ENCODE results near the gene SFSWAP.

DNA sequence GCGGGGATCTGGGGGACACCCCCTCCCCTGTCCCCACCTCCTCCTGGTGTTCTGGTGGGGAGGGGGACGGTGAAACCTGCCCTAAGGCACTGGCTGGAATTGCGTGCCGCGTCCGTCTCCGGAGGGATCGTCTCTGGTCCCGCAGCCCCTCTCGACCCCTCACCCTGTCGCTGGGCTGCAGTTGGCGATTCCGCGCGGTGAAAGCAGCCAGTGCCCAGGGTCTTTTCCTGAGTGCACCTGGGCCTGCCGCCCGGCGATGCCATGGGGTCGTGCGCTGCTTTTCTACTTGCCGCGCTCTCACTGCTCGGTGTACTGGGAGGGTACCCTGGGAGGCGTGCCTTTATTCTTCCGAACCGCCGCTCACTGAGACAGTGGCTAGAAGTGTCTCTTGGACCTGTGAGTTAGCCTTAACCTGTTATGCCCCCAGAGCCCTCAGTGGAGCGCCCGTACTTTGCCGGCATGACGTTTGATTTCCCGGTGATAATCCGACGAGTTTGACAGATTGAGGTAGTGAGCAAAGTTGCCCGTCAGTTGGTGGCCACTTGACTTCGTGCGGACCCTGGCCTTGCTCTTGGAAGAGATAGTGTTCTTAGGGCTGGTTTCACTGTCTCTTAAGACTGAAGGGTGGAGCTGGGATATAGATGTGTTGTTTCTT, 788 bp downstream of the SFSWAP start:
- TF ChIP-seq CTCF (IDR thresholded peaks at IDR 0.05): no peak
- TF ChIP-seq POLR2A (IDR thresholded peaks at IDR 0.05): no peak
